GM19023 (cell line): ENCODE measurements around the gene COX19.
"Not testable (repeated sequence)": the region's sequence is repeated elsewhere in the genome, so short reads cannot be mapped to it uniquely, and the experiment has no call there.

Source experiments
- ATAC-seq: cut with Tn5 transposase; IDR thresholded peaks from one replicate; pipeline ENCODE4 v1.9.1; 2021; ENCODE audit warnings: mild to moderate bottlenecking, moderate library complexity; ENCODE audit not compliant: unreplicated experiment

The COX19 gene

GRCh38 chr7:963236-964078 is 11.9 kb downstream of the COX19 start:
- ATAC-seq = no peak

- ATAC-seq = no peak
Measured at GRCh38 chr7:962401-963081, 12.8 kb downstream of the COX19 start.

- no peak for ATAC-seq
Measured at GRCh38 chr7:961546-962400, 13.6 kb downstream of the COX19 start.

GRCh38 chr7:960972-961371 is 14.4 kb downstream of the COX19 start:
- ATAC-seq = not testable (repeated sequence)

GRCh38 chr7:960269-960871 is 15.0 kb downstream of the COX19 start:
- ATAC-seq = no peak

- not testable (repeated sequence) for ATAC-seq
Measured at GRCh38 chr7:959740-960139, 15.6 kb downstream of the COX19 start.

- ATAC-seq = no peak
Measured at GRCh38 chr7:959271-959670, 16.1 kb downstream of the COX19 start.

- no peak for ATAC-seq
Measured at GRCh38 chr7:958221-959200, 16.8 kb downstream of the COX19 start.

- ATAC-seq = no peak
Measured at GRCh38 chr7:957418-958220, 17.7 kb downstream of the COX19 start.

- ATAC-seq = no peak
Measured at GRCh38 chr7:956031-956430, 19.3 kb downstream of the COX19 start.

GRCh38 chr7:954330-955238 is 20.8 kb downstream of the COX19 start, which contains the start of gene ADAP1:
TSS of gene ADAP1 (minus strand) at chr7:954680. CDS start at chr7:954477, 203 bp downstream.
- peak; percentile 60 for ATAC-seq

- ATAC-seq = no peak
Measured at GRCh38 chr7:953547-954327, 21.6 kb downstream of the COX19 start.

- ATAC-seq = no peak
Measured at GRCh38 chr7:952548-953441, 22.6 kb downstream of the COX19 start.

GRCh38 chr7:951881-952547 is 23.3 kb downstream of the COX19 start:
- no peak for ATAC-seq
